HepG2 (cell line): ENCODE measurements around the gene SLC25A48. TPM values are rescaled to one million over a fixed set of nuclear protein-coding genes. Genes with fewer than 3 reads are reported as not detected.

ENCODE experiments used
- ATF7 ChIP-seq, 2 experiments: fragments of 450-650 bp in 1 of 2; sonication (generic) in 1 of 2; formaldehyde crosslinking in 1 of 2; IDR thresholded peaks; 2 replicates each; pipeline versions ENCODE4 v1.4.0 to v1.6.1; 2016 to 2020; ENCODE audit warnings: antibody characterized with exemption in 1 of 2, mild to moderate bottlenecking in 1 of 2, missing genetic modification reagents in 1 of 2
- CCDC6 ChIP-seq: sonication (generic); formaldehyde crosslinking; IDR thresholded peaks from 2 replicates; pipeline ENCODE4 v1.8.1; 2022; ENCODE audit warnings: mild to moderate bottlenecking, missing genetic modification reagents, moderate library complexity
- EED ChIP-seq: sonication (generic); formaldehyde crosslinking; IDR thresholded peaks from 2 replicates; pipeline ENCODE4 v1.5.0; 2020; ENCODE audit warnings: mild to moderate bottlenecking, missing genetic modification reagents
- ERF ChIP-seq: IDR thresholded peaks from 2 replicates; pipeline ENCODE4 v1.6.1; 2018; ENCODE audit warnings: missing biosample characterization, missing genetic modification reagents
- GTF2F1 ChIP-seq: fragments of 150-350 bp; IDR thresholded peaks from 2 replicates; pipeline ENCODE4 v1.6.1; 2014; ENCODE audit warnings: low read length
- KAT2B ChIP-seq: fragments of 150-350 bp; IDR thresholded peaks from 2 replicates; pipeline ENCODE4 v1.6.1; 2014; ENCODE audit warnings: low read depth, low read length, borderline replicate concordance
- MIER2 ChIP-seq: IDR thresholded peaks from 2 replicates; pipeline ENCODE4 v1.6.1; 2016; ENCODE audit warnings: missing biosample characterization, missing genetic modification reagents
- MIXL1 ChIP-seq: IDR thresholded peaks from 2 replicates; pipeline ENCODE4 v1.6.1; 2016
- MXD4 ChIP-seq: IDR thresholded peaks from 2 replicates; pipeline ENCODE4 v1.6.1; 2016; ENCODE audit warnings: mild to moderate bottlenecking, missing biosample characterization, missing genetic modification reagents
- NFKBIZ ChIP-seq: IDR thresholded peaks from 2 replicates; pipeline ENCODE4 v1.6.1; 2018; ENCODE audit warnings: missing genetic modification reagents, missing compliant biosample characterization
- PHB2 ChIP-seq: fragments of 450-650 bp; IDR thresholded peaks from 2 replicates; pipeline ENCODE4 v1.6.1; 2018; ENCODE audit not compliant: partially characterized antibody
- SIX1 ChIP-seq: sonication (generic); formaldehyde crosslinking; IDR thresholded peaks from 2 replicates; pipeline ENCODE4 v1.4.0; 2020; ENCODE audit warnings: missing genetic modification reagents, borderline replicate concordance
- TAF15 ChIP-seq: fragments of 200-400 bp; formaldehyde crosslinking; IDR thresholded peaks from one replicate; pipeline ENCODE4 v1.6.1; 2018; ENCODE audit warnings: mild to moderate bottlenecking, low read depth, low read length; ENCODE audit not compliant: poor library complexity, severe bottlenecking
- TCF7L2 ChIP-seq: IDR thresholded peaks from 2 replicates; pipeline ENCODE4 v1.6.1; 2011; ENCODE audit warnings: mild to moderate bottlenecking, low read depth, low read length, moderate library complexity
- ZNF24 ChIP-seq: fragments of 450-650 bp; IDR thresholded peaks from 2 replicates; pipeline ENCODE4 v1.6.1; 2017; ENCODE audit warnings: antibody characterized with exemption, mild to moderate bottlenecking
- ZNF660 ChIP-seq: sonication (generic); formaldehyde crosslinking; IDR thresholded peaks from 2 replicates; pipeline ENCODE4 v1.5.1; 2020; ENCODE audit warnings: mild to moderate bottlenecking, low read depth, missing genetic modification reagents, borderline replicate concordance
- ZNF816 ChIP-seq: sonication (generic); formaldehyde crosslinking; IDR thresholded peaks from 2 replicates; pipeline ENCODE4 v1.8.0; 2022; ENCODE audit warnings: missing genetic modification reagents, mild to moderate bottlenecking, borderline replicate concordance
- polyA plus RNA-seq, 8 experiments: library from polyadenylated mRNA; depleted of rRNA in 3 of 8; stranded (reverse) in 7 of 8; unstranded in 1 of 8; fragments of >200 nt; fragmentation: Illumina TruSeq in 4 of 8; extraction: Trizol in 4 of 8; gene quantifications; 2 replicates each; pipeline versions ENCODE4 v1.2.1 to v1.2.3, GENCODE V29; 2011 to 2016; ENCODE audit warnings: low read depth in 4 of 8, missing spikeins in 1 of 8, mixed read lengths in 1 of 8; ENCODE audit not compliant: insufficient read depth in 1 of 8
- total RNA-seq, 5 experiments: library from RNA; depleted of rRNA; stranded (reverse); fragments of >200 nt; fragmentation: Illumina TruSeq; extraction: Trizol; gene quantifications; 2 replicates each; pipeline ENCODE4 v1.2.3, GENCODE V29; 2016; ENCODE audit warnings: low read depth in 1 of 5
- TF ChIP-seq, protein P1 (sequence below): sonication (generic); formaldehyde crosslinking; IDR thresholded peaks from 2 replicates; pipeline ENCODE4 v1.8.0; 2022; ENCODE audit warnings: mild to moderate bottlenecking, missing genetic modification reagents, moderate library complexity
- TF ChIP-seq, protein P2 (sequence below): sonication (generic); formaldehyde crosslinking; IDR thresholded peaks from 2 replicates; pipeline ENCODE4 v1.5.1; 2020; ENCODE audit warnings: missing genetic modification reagents, mild to moderate bottlenecking, borderline replicate concordance
- TF ChIP-seq, protein P3 (sequence below): IDR thresholded peaks from 2 replicates; pipeline ENCODE4 v1.6.1; 2016
- TF ChIP-seq, protein P4 (sequence below): sonication (generic); formaldehyde crosslinking; IDR thresholded peaks from 2 replicates; pipeline ENCODE4 v1.4.0; 2020; ENCODE audit warnings: missing genetic modification reagents
- TF ChIP-seq, protein P5 (sequence below): sonication (generic); formaldehyde crosslinking; IDR thresholded peaks from 2 replicates; pipeline ENCODE4 v1.8.1; 2022; ENCODE audit warnings: mild to moderate bottlenecking, missing genetic modification reagents
- TF ChIP-seq, protein P6 (sequence below): IDR thresholded peaks from 2 replicates; pipeline ENCODE4 v1.6.1; 2016; ENCODE audit warnings: mild to moderate bottlenecking, missing biosample characterization, missing genetic modification reagents

SLC25A48 gene
- total and polyA plus RNA-seq, 2 of the 13 experiments (the other 11 are each of a cell fraction or from before 2014, with no cell fraction given): 0.17 to 4.5 TPM

DNA sequence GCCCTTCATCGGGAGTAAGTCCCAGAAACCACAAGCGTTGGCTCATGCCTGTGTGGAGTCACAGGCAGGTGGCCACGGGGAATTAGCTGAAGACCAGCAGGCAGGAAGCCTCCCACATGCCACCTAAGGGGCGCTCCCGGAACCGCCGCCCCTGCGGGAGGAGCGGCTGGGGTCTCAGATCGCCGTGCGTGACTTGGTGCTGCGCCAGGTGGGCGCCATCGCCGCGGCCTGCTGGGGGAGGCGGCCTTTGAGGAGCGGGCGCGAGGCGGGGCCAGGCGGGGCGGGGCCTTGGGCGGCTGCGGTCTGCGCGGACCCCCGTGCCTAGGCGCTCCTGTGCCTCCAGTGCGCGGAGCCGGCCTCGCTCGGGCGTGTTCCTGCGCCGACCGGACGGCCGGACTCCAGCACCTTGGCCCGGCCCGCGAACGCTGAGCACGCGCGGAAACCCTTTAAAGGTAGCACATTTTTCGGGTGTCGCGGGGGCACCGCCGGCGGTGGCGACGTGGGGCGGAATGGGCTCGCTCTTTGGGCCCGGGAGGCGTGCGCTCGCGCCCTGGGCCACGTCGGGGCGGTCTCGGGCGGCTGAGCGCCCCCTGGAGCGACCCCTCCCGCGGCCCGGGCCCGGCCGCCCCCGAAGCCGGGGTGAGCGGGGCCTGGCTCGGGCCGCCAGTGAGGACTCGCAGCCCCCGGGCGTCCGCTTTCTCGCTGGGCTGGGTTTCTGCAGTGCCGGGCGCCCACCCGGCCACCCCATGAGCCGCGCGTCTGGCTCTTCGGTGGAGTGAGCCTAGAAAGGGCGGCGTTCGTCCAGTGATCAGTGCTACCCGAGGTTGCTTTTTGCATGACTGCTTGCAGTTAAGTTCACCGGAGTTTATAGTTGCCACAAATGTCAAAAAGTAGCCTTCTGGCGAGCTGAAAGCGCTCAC is 95.8 kb downstream of the SLC25A48 start (continued):
- TF ChIP-seq, protein P1, sequence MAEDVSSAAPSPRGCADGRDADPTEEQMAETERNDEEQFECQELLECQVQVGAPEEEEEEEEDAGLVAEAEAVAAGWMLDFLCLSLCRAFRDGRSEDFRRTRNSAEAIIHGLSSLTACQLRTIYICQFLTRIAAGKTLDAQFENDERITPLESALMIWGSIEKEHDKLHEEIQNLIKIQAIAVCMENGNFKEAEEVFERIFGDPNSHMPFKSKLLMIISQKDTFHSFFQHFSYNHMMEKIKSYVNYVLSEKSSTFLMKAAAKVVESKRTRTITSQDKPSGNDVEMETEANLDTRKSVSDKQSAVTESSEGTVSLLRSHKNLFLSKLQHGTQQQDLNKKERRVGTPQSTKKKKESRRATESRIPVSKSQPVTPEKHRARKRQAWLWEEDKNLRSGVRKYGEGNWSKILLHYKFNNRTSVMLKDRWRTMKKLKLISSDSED (CRISPR knock-in tag): no peak
- TF ChIP-seq CCDC6 (CRISPR knock-in tag) (peak; percentile 47; the same call in 1 of the 2 replicates), MXD4 (CRISPR knock-in tag) (peak; percentile 52; the same call in 1 of the 2 replicates), MIER2 (CRISPR knock-in tag) (no peak), SIX1 (CRISPR knock-in tag) (no peak), ZNF24 (no peak), ATF7 (IDR thresholded peaks at IDR 0.05) (no peak), ATF7 (CRISPR knock-in tag; IDR thresholded peaks at IDR 0.05) (no peak), NFKBIZ (CRISPR knock-in tag) (no peak), TCF7L2 (no peak), MIXL1 (CRISPR knock-in tag) (no peak), EED (CRISPR knock-in tag) (no peak), ERF (CRISPR knock-in tag) (0 out of 2 replicates have a peak, but pooled peaks have one; percentile 28), KAT2B (no peak), TAF15 (no peak), ZNF816 (no peak), ZNF660 (no peak), GTF2F1 (no peak), PHB2 (no peak)
- TF ChIP-seq, protein P2, sequence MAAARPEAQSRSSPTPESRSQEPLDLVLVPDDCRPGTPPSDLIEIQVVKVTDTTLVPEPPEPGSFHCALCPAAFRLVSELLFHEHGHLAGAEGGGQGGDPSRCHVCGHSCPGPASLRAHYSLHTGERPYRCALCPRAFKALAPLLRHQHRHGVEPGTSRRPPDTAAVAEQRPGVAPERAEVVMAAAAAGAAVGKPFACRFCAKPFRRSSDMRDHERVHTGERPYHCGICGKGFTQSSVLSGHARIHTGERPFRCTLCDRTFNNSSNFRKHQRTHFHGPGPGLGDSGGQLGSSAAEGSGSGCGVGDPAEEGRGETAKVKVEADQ (CRISPR knock-in tag): 0 out of 2 replicates have a peak, but pooled peaks have one; percentile 37
- TF ChIP-seq, protein P3, sequence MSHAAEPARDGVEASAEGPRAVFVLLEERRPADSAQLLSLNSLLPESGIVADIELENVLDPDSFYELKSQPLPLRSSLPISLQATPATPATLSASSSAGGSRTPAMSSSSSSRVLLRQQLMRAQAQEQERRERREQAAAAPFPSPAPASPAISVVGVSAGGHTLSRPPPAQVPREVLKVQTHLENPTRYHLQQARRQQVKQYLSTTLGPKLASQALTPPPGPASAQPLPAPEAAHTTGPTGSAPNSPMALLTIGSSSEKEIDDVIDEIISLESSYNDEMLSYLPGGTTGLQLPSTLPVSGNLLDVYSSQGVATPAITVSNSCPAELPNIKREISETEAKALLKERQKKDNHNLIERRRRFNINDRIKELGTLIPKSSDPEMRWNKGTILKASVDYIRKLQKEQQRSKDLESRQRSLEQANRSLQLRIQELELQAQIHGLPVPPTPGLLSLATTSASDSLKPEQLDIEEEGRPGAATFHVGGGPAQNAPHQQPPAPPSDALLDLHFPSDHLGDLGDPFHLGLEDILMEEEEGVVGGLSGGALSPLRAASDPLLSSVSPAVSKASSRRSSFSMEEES: no peak
- TF ChIP-seq, protein P4, sequence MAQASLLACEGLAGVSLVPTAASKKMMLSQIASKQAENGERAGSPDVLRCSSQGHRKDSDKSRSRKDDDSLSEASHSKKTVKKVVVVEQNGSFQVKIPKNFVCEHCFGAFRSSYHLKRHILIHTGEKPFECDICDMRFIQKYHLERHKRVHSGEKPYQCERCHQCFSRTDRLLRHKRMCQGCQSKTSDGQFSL (CRISPR knock-in tag): 0 out of 2 replicates have a peak, but pooled peaks have one; percentile 29
- TF ChIP-seq, protein P5, sequence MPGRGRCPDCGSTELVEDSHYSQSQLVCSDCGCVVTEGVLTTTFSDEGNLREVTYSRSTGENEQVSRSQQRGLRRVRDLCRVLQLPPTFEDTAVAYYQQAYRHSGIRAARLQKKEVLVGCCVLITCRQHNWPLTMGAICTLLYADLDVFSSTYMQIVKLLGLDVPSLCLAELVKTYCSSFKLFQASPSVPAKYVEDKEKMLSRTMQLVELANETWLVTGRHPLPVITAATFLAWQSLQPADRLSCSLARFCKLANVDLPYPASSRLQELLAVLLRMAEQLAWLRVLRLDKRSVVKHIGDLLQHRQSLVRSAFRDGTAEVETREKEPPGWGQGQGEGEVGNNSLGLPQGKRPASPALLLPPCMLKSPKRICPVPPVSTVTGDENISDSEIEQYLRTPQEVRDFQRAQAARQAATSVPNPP: peak; percentile 43; the same call in 1 of the 2 replicates
- TF ChIP-seq, protein P6, sequence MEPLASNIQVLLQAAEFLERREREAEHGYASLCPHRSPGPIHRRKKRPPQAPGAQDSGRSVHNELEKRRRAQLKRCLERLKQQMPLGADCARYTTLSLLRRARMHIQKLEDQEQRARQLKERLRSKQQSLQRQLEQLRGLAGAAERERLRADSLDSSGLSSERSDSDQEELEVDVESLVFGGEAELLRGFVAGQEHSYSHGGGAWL (CRISPR knock-in tag): no peak
